Tibial nerve (tissue), 4 donors: Measurements from ENCODE around the gene MLST8. TPM values are rescaled to one million over a fixed set of nuclear protein-coding genes. Genes with fewer than 3 reads are reported as not detected.

Experiments used
- DNase-seq, 2 donors: peaks; one replicate each; pipeline ENCODE4 v3.0.0-alpha.2; 2019; ENCODE audit warnings: low spot score in 2 of 2
- H3K27ac ChIP-seq, 4 donors: fragments of 200-600 bp; sonication (generic) in 3 of 4; one replicate each; pipeline ENCODE4 v1.5.1; 2017 to 2019; ENCODE audit warnings: mild to moderate bottlenecking in 1 of 4
- H3K27me3 ChIP-seq, 2 donors: fragments of 200-600 bp; sonication (generic) in 1 of 2; one replicate each; pipeline versions ENCODE4 v1.5.1 to v1.6.0; 2017 to 2019
- H3K36me3 ChIP-seq, 3 donors: fragments of 200-600 bp; sonication (generic); one replicate each; pipeline ENCODE4 v1.5.1; 2018 to 2019
- H3K4me1 ChIP-seq, 4 donors: fragments of 200-600 bp; sonication (generic) in 3 of 4; one replicate each; pipeline ENCODE4 v1.5.1; 2017 to 2019
- H3K4me3 ChIP-seq, 4 donors: fragments of 200-600 bp; sonication (generic) in 3 of 4; one replicate each; pipeline ENCODE4 v1.5.1; 2017 to 2019; ENCODE audit warnings: mild to moderate bottlenecking in 1 of 4, moderate library complexity in 1 of 4
- H3K9me3 ChIP-seq, 4 donors: fragments of 200-600 bp; sonication (generic) in 3 of 4; one replicate each; pipeline ENCODE4 v1.5.1; 2017 to 2019
- CTCF ChIP-seq, 5 experiments: fragments of 200-600 bp in 3 of 5; fragments of 450-650 bp in 2 of 5; sonication (generic) in 3 of 5; IDR thresholded peaks; one replicate each; pipeline ENCODE4 v1.5.1; 2016 to 2019; ENCODE audit warnings: antibody characterized with exemption in 5 of 5, mild to moderate bottlenecking in 3 of 5, moderate library complexity in 2 of 5
- EP300 ChIP-seq, 2 donors: sonication (generic); formaldehyde crosslinking; IDR thresholded peaks; one replicate each; pipeline ENCODE4 v1.6.1; 2017; ENCODE audit warnings: antibody characterized with exemption in 2 of 2, mild to moderate bottlenecking in 1 of 2
- POLR2A ChIP-seq, 2 donors: fragments of 450-650 bp; IDR thresholded peaks; one replicate each; pipeline ENCODE4 v1.6.1; 2017; ENCODE audit warnings: antibody characterized with exemption in 2 of 2, mild to moderate bottlenecking in 2 of 2, moderate library complexity in 2 of 2
- WGBS, 2 donors: methylation state at CpG; one replicate each; pipeline ENCODE4 v1.1.5; 2018; 5-methylcytosine and 5-hydroxymethylcytosine counted together
- total RNA-seq, 4 donors: library from RNA; depleted of rRNA; stranded (reverse); fragments of >200 nt; gene quantifications; one replicate each; pipeline ENCODE4 v1.1.0, GENCODE V29; 2016

The MLST8 gene
- total RNA-seq, 4 donors from 2014 or later, result 28.8 to 73.8 (median 43.8) TPM

DNA sequence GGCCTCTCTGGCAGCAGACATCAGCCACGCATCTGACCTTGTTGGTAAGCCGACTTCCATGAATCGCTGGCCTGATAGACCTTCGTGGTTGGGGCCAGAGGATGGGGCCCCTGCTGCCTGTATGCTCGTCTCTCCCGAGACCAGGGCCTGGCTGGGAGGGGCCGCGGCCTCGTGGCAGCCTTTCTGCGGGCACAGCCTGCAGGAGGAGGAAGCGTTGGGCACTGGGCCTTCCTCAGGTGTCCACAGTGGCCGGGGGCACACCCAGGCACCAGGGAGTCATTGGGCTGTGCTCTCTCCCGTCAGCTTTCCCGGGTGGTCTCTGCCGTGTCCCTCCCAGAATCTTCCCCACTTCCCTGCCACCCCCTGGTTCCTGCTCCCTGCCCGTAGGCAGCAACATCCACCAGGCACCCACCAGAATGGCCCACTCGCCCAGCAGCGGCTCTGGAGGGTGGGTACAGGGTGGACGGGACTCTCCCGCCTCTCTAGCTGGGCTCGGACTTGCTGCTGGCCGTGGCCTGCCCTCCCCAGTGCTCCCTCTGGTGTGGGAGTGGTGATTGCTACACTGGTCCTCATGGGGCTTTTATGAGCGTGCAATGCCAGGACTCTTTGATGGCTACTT is 24.5 kb downstream of the MLST8 start:
- no peak overlapping the region for H3K27ac ChIP-seq
- no peak for DNase-seq
- peaks cover 0 to 22% (median 6%) of the 10 kb centered on the region in 4 donors for H3K4me1 ChIP-seq
- TF ChIP-seq CTCF (IDR thresholded peaks at IDR 0.05) (no peak), POLR2A (IDR thresholded peaks at IDR 0.05) (no peak), EP300 (IDR thresholded peaks at IDR 0.05) (no peak)
- WGBS, 2 donors, result 85 to 86% methylated on average over 21 of the region's 23 CpGs
- no peaks in the 10 kb centered on the region for H3K9me3 ChIP-seq
- no peaks in the 10 kb centered on the region for H3K27me3 ChIP-seq
- H3K36me3 ChIP-seq, result peaks cover 6 to 83% (median 35%) of the 10 kb centered on the region in 3 donors
- H3K4me3 ChIP-seq, result no peak overlapping the region

DNA sequence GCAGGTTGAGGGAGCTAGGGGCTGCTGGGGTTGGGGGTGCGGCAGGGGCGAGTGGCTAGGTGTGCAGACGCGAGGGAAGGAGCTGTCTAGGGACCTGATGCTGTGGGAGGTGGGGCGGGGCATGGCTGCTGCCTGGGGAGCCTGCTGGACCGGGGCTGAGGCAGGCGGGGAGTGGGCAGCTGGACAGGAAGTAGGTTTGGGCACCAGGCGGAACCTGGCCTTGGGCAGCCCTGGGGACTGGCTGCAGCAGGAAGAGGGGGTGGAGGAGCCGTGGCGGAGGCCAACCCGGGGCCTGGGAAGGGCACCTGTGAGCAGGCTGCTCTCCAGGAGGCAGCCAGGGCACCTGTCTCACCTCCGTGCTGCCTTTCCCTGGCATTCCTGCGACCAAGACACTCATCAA is 25.1 kb downstream of the MLST8 start:
- no peak for TF ChIP-seq EP300 (IDR thresholded peaks at IDR 0.05)
- TF ChIP-seq POLR2A (IDR thresholded peaks at IDR 0.05), result no peak
- TF ChIP-seq CTCF (IDR thresholded peaks at IDR 0.05), result no peak
- Histone ChIP-seq H3K9me3 (no peaks in the 10 kb centered on the region), H3K4me3 (no peak overlapping the region), H3K36me3 (peaks cover 6 to 89% (median 37%) of the 10 kb centered on the region in 3 donors), H3K4me1 (peaks cover 0 to 16% (median 0%) of the 10 kb centered on the region in 4 donors), H3K27me3 (no peaks in the 10 kb centered on the region), H3K27ac (no peak overlapping the region)
- WGBS, 2 donors, result 83 to 87% methylated on average over 12 to 13 of the region's 13 CpGs
- no peak for DNase-seq

DNA sequence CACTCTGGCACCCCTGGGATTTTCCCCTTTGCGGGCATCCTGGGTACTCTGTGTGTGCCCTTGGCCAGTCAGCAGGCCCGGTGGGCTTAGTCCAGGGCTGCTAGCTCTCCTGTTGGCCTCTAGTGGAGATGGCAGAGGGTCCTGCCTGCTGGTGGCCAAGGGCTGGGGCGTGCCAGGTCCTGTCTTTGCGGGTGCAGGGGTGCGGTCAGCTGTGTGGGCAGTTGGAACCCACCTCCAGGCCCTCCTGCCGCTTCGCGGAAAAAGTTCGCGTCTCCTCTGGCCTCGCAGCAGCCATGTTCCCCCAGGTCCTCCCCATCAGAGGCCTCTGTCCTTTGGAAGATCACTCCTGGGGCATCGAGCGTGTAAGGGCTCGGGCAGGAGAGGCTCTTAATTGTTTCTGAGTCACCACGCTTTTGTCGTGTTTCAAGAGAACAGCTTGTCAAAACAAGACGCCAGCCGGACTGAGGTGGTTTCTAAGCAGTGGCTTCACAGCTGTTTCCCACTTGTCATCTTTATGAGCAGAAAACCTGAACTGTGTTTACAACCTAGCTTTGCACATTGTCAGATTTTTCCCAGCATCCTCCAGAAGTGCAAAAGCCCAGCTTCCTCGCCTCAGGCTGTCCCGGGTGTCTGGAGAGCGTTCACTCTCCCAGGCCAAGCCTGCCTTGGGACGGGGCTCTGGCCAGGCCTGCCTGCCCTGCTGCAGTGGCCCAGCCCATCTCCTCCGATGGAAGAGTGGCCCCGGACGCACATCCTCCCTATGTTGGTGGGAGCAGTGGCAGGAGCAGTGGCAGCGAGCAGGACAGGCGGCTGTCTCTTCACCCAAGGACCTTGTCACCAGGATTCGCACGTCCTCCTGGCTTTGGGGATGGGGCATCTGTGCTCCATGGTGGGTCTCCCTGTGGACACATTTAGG is 26.0 kb downstream of the MLST8 start:
- H3K9me3 ChIP-seq, result no peaks in the 10 kb centered on the region
- 84 to 88% methylated on average over 26 to 27 of the region's 29 CpGs for WGBS, 2 donors
- peaks cover 6 to 94% (median 37%) of the 10 kb centered on the region in 3 donors for H3K36me3 ChIP-seq
- H3K4me1 ChIP-seq, result peaks cover 0 to 18% (median 5%) of the 10 kb centered on the region in 4 donors
- H3K4me3 ChIP-seq, result no peak overlapping the region
- no peak overlapping the region for H3K27ac ChIP-seq
- H3K27me3 ChIP-seq, result peaks cover 0 to 4% of the 10 kb centered on the region in 2 donors
- TF ChIP-seq POLR2A (IDR thresholded peaks at IDR 0.05) (no peak), EP300 (IDR thresholded peaks at IDR 0.05) (no peak)
- DNase-seq, result no peak

DNA sequence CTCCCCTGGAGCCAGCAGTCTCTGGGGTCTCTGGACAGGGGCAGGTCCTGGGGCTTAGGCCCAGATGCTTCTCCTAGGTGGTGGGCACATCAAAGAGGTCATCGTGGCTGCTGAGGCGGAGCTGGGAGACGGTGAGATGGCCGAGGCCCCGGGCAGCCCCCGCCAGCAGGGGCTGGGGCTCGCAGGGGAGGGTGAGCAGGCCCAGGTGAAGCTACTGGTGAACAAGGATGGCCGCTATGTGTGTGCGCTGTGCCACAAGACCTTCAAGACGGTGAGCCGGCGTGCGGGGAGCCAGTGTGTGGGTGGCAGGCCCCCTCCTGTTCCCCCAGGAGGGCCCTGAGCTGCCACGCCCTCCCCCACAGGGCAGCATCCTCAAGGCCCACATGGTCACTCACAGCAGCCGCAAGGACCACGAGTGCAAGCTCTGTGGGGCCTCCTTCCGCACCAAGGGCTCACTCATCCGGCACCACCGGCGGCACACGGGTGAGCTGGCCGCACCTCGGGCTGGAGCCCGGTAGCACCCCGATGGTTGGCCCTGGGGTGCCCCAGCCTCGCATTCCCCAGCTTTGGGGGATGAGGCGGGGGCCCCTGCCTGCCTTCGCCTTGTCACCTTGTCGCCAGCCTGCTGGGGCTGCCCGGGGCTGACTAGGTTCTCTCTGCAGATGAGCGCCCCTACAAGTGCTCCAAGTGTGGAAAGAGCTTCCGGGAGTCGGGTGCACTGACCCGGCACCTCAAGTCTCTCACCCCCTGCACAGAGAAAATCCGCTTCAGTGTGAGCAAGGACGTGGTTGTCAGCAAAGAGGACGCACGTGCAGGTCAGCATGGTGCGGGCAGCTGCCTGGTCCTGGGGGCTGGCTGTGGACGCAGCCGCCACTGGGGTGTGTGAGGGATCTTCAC is 27.1 kb downstream of the MLST8 start:
- TF ChIP-seq CTCF (IDR thresholded peaks at IDR 0.05) (no peak), POLR2A (IDR thresholded peaks at IDR 0.05) (no peak), EP300 (IDR thresholded peaks at IDR 0.05) (no peak)
- 82 to 86% methylated on average over 15 to 26 of the region's 41 CpGs for WGBS, 2 donors
- no peak overlapping the region for H3K27ac ChIP-seq
- peaks cover 0 to 15% of the 10 kb centered on the region in 2 donors for H3K27me3 ChIP-seq
- no peaks in the 10 kb centered on the region for H3K9me3 ChIP-seq
- H3K4me1 ChIP-seq, result peaks cover 0 to 24% (median 15%) of the 10 kb centered on the region in 4 donors
- peaks cover 6 to 85% (median 37%) of the 10 kb centered on the region in 3 donors for H3K36me3 ChIP-seq
- no peak for DNase-seq
- no peak overlapping the region for H3K4me3 ChIP-seq
